AG04450 (cell line): ENCODE results near the gene GPC4. TPM values are rescaled to one million over a fixed set of nuclear protein-coding genes. Genes with fewer than 3 reads are reported as not detected.

ENCODE experiments used
- CTCF ChIA-PET: fragments of 300-600, 350-600 bp; formaldehyde crosslinking; extraction: SDS; loops from one replicate; lab custom pipeline; 2022; ENCODE audit warnings: antibody characterized with exemption, inconsistent platforms; lab: Charles Lee
- POLR2A ChIA-PET: fragments of 350-600 bp; formaldehyde crosslinking; extraction: SDS; loops from one replicate; lab custom pipeline; 2021; ENCODE audit warnings: antibody characterized with exemption, inconsistent platforms; lab: Yijun Ruan, JAX
- DNase-seq: peaks from one replicate; pipeline ENCODE4 v3.0.0-alpha.2; 2011; ENCODE audit warnings: low read depth, low spot score
- H3K27ac ChIP-seq: one replicate; pipeline ENCODE4 v1.5.1; 2012; ENCODE audit warnings: low read depth, low read length, control low read depth
- H3K27me3 ChIP-seq: one replicate; pipeline ENCODE4 v1.6.0; 2012; ENCODE audit warnings: low read length; ENCODE audit not compliant: control insufficient read depth, insufficient read depth
- H3K4me3 ChIP-seq: 2 replicates; pipeline ENCODE4 v1.5.1; 2011; ENCODE audit warnings: mild to moderate bottlenecking, low read depth, low read length, control low read depth
- H3K9me3 ChIP-seq: 2 replicates; pipeline ENCODE4 v1.5.1; 2012; ENCODE audit warnings: low read length; ENCODE audit not compliant: control insufficient read depth, insufficient read depth
- CTCF ChIP-seq: IDR thresholded peaks from 2 replicates; pipeline ENCODE4 v1.5.1; 2011; ENCODE audit warnings: low read depth, low read length, control low read depth, inconsistent platforms
- polyA plus RNA-seq: library from polyadenylated mRNA; depleted of rRNA; stranded (reverse); fragments of >200 nt; gene quantifications from 2 replicates; pipeline ENCODE4 v1.2.3, GENCODE V29; 2011

Gene GPC4
- polyA plus RNA-seq, 1 experiment: 0.04 TPM

DNA sequence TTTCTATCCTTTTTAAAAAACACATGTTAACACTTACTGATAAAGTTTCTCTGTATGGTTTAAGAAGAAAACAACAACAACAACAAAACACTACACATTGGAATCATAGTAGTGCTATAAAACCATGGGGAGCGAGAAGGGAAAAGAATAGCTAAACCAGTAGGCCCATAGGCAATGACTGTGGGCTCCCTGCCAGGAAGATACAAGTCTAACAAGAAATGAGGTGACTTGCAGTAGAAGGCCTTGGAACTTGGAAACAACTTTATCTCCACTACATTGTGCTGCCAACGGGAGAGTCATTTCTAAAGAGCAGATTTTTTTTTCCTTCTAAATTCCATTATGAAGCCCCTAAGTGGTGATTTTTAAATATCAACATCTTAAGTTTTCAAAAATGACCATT is 78.0 kb downstream of the GPC4 start:
- TF ChIP-seq CTCF: no peak
- DNase-seq: no peak
- Histone ChIP-seq H3K9me3 (no peaks in the 10 kb centered on the region), H3K27ac (no peak overlapping the region), H3K4me3 (no peak overlapping the region), H3K27me3 (no peaks in the 10 kb centered on the region)
- CTCF ChIA-PET: no interaction called here
- POLR2A ChIA-PET: no interaction called here

GRCh38 chrX:133335027-133335426 is 80.3 kb downstream of the GPC4 start:
- TF ChIP-seq CTCF: peak; percentile 55
- POLR2A ChIA-PET: no interaction called here
- Histone ChIP-seq H3K27ac (no peak overlapping the region), H3K4me3 (no peak overlapping the region), H3K9me3 (no peaks in the 10 kb centered on the region), H3K27me3 (no peaks in the 10 kb centered on the region)
- CTCF ChIA-PET: interaction anchor here (0.7 to 2.6 kb wide), 5 partner anchors 9 to 337 kb away, joined by 3 to 24 read pairs (median 3); no protein-coding TSS in a partner anchor
- no peak for DNase-seq

GRCh38 chrX:133333154-133333750 is 82.0 kb downstream of the GPC4 start:
- ChIA-PET CTCF (no interaction called here), POLR2A (no interaction called here)
- no peak for TF ChIP-seq CTCF
- DNase-seq: no peak
- Histone ChIP-seq H3K4me3 (no peak overlapping the region), H3K9me3 (no peaks in the 10 kb centered on the region), H3K27ac (no peak overlapping the region), H3K27me3 (no peaks in the 10 kb centered on the region)

DNA sequence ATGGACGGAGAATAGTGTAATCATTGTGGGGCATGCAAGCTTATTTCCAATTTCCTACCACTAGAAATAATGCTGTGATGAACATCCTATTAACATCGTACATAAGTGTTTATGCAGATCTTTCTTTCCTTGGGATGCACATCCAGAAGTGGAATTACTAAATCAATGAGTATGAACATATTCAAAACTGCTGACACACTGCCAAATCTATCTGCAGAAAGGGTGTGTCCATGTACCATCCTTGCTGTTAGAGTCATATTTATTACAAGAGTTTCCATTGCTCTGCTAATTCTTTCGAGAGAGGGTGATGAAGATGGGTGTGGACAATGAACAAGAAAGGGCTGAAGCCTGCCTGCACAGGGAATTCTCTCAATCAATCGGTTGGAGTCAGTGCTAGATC is 82.6 kb downstream of the GPC4 start:
- H3K4me3 ChIP-seq: no peak overlapping the region
- DNase-seq: no peak
- H3K9me3 ChIP-seq: no peaks in the 10 kb centered on the region
- H3K27me3 ChIP-seq: no peaks in the 10 kb centered on the region
- no peak overlapping the region for H3K27ac ChIP-seq
- POLR2A ChIA-PET: no interaction called here
- CTCF ChIA-PET: no interaction called here
- no peak for TF ChIP-seq CTCF

DNA sequence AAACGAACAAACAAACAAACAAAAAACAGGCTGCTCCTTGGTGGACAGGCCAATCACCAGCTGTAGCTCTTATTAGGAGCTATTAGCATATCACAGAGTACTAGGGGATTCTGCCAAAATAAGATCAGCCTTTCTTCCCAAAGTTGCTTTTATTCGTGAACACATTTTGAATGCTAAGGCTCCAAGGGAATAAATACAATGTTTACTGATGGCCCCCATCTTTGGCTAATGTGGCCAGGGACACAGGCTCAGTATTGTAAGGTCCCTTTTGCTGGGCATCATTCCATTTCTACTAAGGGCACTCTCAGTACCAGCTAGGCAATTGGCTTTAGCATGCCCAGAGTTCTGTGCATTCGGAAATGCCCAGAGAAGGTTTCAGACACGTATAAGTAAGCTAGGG is 84.3 kb downstream of the GPC4 start:
- no peak overlapping the region for H3K4me3 ChIP-seq
- CTCF ChIA-PET: no interaction called here
- POLR2A ChIA-PET: no interaction called here
- no peak for TF ChIP-seq CTCF
- H3K9me3 ChIP-seq: no peaks in the 10 kb centered on the region
- DNase-seq: no peak
- H3K27ac ChIP-seq: no peak overlapping the region
- H3K27me3 ChIP-seq: no peaks in the 10 kb centered on the region
